Measurements from ENCODE around the gene FHIT.

Gene FHIT

DNA sequence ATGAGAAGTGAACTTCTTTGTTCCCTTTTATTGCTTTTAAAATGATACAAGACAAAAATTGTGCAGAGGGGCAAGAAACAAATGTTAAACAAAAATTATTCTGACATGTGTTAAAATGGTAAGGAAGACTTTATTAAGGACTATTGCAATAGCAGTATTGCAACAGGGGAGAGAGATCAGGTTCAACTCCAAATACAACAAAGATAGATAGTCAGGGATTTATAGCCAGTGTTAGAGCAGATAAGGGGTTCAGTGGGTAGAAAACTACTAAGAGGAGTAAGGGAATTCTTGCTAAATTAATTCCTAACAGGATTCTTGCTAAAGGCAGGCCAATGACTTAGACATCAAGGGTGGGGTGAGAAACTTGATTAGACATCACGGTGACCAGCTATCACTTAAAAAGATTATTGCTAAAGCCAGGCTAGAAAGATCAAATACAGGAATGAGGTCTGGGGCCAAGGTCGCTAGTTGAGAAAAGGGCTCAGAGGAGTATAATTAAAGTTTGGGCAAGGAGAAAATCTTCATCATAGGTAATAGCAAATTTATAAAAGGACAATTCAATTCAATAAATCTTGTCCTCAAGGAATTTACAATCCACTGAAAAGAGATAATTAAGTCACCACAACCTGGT lies 81.5 kb downstream of the FHIT start:
- no peak for DNase-seq (ENCODE audit: low read depth in 2 of 2)

GRCh38 chr3:61168286-61168685 lies 83.0 kb downstream of the FHIT start:
- DNase-seq (ENCODE audit: low read depth in 2 of 2), result no peak

GRCh38 chr3:61162965-61163364 lies 88.3 kb downstream of the FHIT start:
- DNase-seq (ENCODE audit: low read depth in 2 of 2), result no peak

DNA sequence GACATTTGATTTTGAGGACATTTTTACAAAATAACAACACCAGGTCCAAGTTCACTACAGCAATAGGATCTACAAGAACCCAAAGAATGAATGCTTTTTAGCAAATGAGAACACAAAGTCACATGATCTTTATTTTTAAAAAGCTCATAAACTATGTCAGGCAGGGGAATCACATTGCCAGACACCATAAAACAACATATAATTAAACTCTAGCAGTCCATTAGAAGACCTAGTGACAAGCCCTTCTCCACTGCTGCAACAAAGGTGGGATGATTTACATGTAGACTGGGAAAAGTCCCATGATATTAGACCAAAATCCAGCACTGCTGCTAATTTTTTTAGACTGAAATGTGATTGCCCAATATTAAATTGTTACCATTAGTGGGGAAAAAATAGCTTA lies 92.6 kb downstream of the FHIT start:
- DNase-seq (ENCODE audit: low read depth in 2 of 2), result no peak

DNA sequence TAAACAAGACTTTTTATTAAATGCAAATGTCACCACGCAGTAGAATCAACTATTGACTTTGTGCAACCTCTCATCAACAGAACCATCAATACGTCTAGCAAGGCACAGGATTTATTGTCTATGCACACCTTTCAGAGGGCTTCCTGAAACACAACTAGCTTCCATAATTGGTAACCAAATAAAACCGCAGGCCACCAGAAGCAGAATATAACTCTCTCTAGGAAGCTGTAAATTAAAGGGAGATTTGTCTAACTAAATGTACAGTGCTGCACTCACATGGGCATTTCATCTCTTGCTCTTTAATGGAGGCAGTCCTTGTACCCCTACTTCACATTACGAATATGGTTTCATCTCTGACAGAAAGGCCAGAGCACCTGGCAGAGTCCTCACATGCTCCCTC lies 93.0 kb downstream of the FHIT start:
- no peak for DNase-seq (ENCODE audit: low read depth in 2 of 2)

DNA sequence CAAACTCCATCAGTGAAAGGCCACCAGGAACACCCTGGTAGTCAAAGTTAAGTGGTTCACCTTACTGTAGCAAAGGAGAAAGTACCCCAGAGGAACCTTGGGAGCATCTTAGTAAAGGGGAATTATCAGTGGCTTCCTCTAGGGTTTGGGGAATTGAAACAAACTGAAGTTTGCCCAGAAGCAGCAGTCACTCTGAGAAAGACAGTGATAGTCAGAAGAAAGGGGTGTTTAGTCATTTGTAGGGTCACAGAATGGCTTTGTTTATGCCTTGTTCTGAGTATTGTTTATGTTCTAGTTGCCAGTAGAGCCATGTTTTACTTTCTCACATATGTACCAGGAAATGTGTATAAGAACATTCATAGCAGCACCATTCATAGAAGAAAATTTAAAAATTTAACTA lies 93.8 kb downstream of the FHIT start:
- no peak for DNase-seq (ENCODE audit: low read depth in 2 of 2)

- DNase-seq (ENCODE audit: low read depth in 2 of 2), result no peak
Measured at GRCh38 chr3:61155701-61156292, 95.5 kb downstream of the FHIT start.

DNA sequence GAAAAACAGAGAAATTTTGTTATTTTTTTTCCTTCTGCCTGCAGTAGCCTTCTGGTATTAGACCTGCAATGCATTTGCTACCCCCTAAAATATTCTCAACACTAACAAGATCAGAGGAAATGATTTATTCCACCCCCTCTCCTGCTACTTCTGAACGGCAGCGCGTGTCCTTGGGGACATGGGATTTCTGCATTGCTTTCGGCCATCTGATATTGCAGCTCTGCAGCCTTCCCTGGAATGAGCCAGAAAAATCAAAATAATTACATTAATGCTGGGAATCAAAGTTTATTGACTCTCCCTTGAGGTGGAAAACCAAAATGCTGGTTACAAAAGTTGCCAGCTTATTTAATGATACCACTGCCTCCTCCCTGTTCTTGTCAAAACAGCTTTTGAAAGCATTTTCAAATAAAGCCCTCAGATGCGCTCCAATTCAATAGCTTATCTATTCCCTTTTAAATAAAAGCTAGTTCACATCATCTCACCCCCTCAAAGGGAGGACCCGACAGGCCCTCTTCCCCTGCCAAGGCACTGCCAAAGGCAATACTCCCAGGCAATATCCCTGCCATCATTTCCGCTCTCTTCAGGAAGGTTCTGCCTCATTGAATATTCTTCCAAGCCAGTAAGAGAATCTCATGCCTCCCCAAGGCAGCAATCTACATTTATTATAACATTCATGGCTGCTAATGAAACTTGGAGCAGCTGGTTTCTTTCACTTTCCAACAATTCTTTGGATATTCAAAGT lies 96.6 kb downstream of the FHIT start:
- no peak for DNase-seq (ENCODE audit: low read depth in 2 of 2)

DNA sequence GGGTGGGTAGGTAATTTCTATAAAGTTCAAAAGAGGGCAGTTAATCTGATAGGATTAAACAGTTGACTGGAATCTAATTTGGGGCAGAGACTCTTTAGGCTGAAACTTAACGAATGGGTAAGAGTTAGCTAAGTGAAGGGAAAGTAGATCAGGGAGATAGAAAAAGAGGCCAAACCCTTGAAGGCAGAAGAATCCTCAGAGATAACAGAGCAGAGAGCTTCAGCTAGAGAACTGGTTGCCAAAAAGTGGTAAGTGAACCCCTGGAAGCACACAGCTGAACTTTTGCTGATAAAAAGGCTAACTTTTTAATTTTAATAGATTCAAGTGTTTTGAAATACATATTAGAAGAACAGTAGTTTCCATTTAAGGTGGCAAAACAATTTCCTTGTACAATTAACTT lies 99.2 kb downstream of the FHIT start:
- no peak for DNase-seq (ENCODE audit: low read depth in 2 of 2)

- no peak for DNase-seq (ENCODE audit: low read depth in 2 of 2)
Measured at GRCh38 chr3:61149236-61149635, 102.0 kb downstream of the FHIT start.

GRCh38 chr3:61146010-61146890 lies 105.0 kb downstream of the FHIT start:
- no peak for DNase-seq (ENCODE audit: low read depth in 2 of 2)

- no peak for DNase-seq (ENCODE audit: low read depth in 2 of 2)
Measured at GRCh38 chr3:61141697-61142096, 109.6 kb downstream of the FHIT start.

DNA sequence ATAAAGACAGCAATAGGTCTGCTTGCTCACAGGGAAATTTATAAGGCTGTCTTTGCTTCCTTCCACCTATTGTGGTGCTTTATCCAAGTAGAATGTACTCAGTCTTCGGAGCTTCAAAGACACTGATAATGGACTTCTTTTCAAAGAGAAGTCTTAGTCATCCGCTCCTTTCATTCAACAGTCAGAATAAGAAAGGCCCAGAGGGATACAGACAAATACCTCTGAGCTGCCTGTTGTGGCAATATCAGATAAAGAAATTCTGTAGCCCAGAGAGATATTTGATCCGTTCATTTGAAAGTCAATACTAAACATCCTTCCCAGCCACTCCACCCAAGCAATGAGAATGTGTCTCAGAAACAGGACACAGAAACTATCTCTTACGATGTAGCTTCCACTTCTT lies 110.0 kb downstream of the FHIT start:
- DNase-seq (ENCODE audit: low read depth in 2 of 2), result no peak

DNA sequence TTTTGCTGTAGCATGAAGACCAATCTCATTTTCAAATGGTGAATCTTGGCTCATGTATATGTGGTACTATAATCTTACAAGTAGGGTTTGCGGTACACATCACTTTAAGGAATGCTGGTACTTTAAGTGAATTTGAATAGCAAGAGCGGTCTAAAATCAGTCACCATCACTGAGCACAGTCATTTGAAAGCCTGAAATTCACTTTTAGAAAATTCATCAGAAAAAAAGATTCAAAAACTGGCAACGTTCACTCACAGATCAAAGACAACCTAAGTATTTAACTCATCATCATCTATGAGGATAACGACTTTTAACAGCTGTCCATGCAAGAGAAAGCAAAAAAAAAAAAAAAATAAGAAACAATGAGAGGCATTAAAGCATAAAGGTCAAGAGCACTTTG lies 111.6 kb downstream of the FHIT start:
- DNase-seq (ENCODE audit: low read depth in 2 of 2), result no peak

- DNase-seq (ENCODE audit: low read depth in 2 of 2), result no peak
Measured at GRCh38 chr3:61138401-61138800, 112.9 kb downstream of the FHIT start.

GRCh38 chr3:61136191-61136590 lies 115.1 kb downstream of the FHIT start:
- DNase-seq (ENCODE audit: low read depth in 2 of 2), result no peak

GRCh38 chr3:61134532-61134931 lies 116.7 kb downstream of the FHIT start:
- no peak for DNase-seq (ENCODE audit: low read depth in 2 of 2)

DNA sequence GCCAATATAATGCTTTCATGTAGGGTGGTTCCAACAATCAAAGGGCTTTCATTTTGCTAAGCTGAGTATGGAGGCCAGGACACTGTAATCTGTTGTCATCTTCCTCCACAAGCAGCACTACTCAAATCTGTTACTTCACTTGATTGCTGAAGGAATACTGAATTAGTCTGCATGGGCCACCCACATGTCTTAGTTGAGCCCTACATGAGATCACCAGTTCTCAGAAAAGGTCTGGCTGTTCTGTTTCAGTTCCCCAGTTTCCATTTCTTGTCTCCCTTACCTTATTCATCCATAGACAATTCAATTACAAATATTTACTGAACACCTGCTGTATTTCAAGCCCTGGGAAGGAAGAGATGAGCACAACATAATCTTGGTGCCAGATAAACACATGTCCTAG lies 119.2 kb downstream of the FHIT start:
- no peak for DNase-seq (ENCODE audit: low read depth in 2 of 2)

DNA sequence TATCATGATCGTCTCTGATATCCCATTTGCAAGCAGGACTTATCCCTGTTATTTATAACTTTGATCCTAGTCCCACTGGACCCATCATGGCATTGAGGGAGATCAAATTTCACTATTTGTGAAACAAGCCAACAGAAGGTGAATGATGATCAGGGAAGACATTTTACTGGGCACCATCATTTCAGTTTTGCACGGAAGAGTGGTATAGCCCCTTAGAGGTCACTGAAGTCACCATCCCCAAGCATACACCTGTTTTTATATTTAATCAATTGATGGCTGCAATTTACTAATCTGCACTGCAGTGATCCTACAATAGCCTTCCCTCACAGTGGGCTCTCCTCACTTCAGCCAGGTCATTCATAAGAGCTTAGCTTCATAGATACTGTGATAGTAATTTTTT lies 132.4 kb downstream of the FHIT start:
- no peak for DNase-seq (ENCODE audit: low read depth in 2 of 2)

- DNase-seq (ENCODE audit: low read depth in 2 of 2), result no peak
Measured at GRCh38 chr3:61117045-61117898, 134.0 kb downstream of the FHIT start.

GRCh38 chr3:61114316-61114953 lies 136.8 kb downstream of the FHIT start:
- no peak for DNase-seq (ENCODE audit: low read depth in 2 of 2)

All from stimulated activated CD8-positive, alpha-beta memory T cell treated with anti-CD3 and anti-CD28 coated beads, Interleukin-2, amount 100 ng/mL, for 1 hour (primary cell).